SK-N-MC (cell line): ENCODE results near the gene BEAN1.
"Not testable (repeated sequence)": the region's sequence is repeated elsewhere in the genome, so short reads cannot be mapped to it uniquely, and the experiment has no call there.

Experiments used
- DNase-seq: peaks from one replicate; pipeline ENCODE4 v3.0.0-alpha.2; 2011; ENCODE audit warnings: low read depth, low spot score
- H3K27ac ChIP-seq: fragments of 200-600 bp; sonication (generic); 2 replicates; pipeline ENCODE4 v1.5.1; 2016; ENCODE audit warnings: mixed run types
- H3K36me3 ChIP-seq: fragments of 200-600 bp; sonication (generic); 2 replicates; pipeline ENCODE4 v1.6.1; 2017; ENCODE audit warnings: antibody characterized with exemption, low read length, mixed read lengths; ENCODE audit not compliant: insufficient read depth
- H3K4me3 ChIP-seq: fragments of 200-600 bp; sonication (generic); 2 replicates; pipeline ENCODE4 v1.5.1; 2016
- H3K9ac ChIP-seq: fragments of 200-600 bp; sonication (generic); 2 replicates; pipeline ENCODE4 v1.8.0; 2017; ENCODE audit warnings: mixed run types, mixed read lengths; ENCODE audit not compliant: insufficient read length
- H3K9me3 ChIP-seq: fragments of 200-600 bp; sonication (generic); 2 replicates; pipeline ENCODE4 v1.6.1; 2017; ENCODE audit warnings: low read depth, mild to moderate bottlenecking, antibody characterized with exemption, low read length, moderate library complexity, mixed read lengths
- EZH2 ChIP-seq: fragments of 200-600 bp; sonication (generic); IDR thresholded peaks from one replicate; pipeline ENCODE4 v1.6.1; 2017; ENCODE audit warnings: antibody characterized with exemption
- FOXP2 ChIP-seq: optimal IDR thresholded peaks from 2 replicates; pipeline ENCODE3; 2011; ENCODE audit warnings: mild to moderate bottlenecking, moderate library complexity; ENCODE audit not compliant: insufficient read depth; ENCODE audit errors: extremely low read length, control extremely low read depth
- POLR2AphosphoS5 ChIP-seq: IDR thresholded peaks from 2 replicates; pipeline ENCODE4 v1.6.1; 2012; ENCODE audit warnings: mild to moderate bottlenecking, low read depth, low read length, borderline replicate concordance

The BEAN1 gene

GRCh38 chr16:66493490-66494401, 66.7 kb downstream of the BEAN1 start:
- H3K4me3 ChIP-seq: no peak overlapping the region
- no peaks in the 10 kb centered on the region for H3K36me3 ChIP-seq
- H3K9ac ChIP-seq: no peak overlapping the region
- no peaks in the 10 kb centered on the region for H3K9me3 ChIP-seq
- TF ChIP-seq FOXP2 (no peak), POLR2AphosphoS5 (no peak), EZH2 (no peak)
- no peak overlapping the region for H3K27ac ChIP-seq
- DNase-seq: no peak

- Histone ChIP-seq H3K27ac (no peak overlapping the region), H3K9me3 (no peaks in the 10 kb centered on the region), H3K36me3 (no peaks in the 10 kb centered on the region), H3K4me3 (no peak overlapping the region), H3K9ac (no peak overlapping the region)
- no peak for DNase-seq
- TF ChIP-seq POLR2AphosphoS5 (no peak), EZH2 (no peak), FOXP2 (no peak)
Observed at GRCh38 chr16:66494916-66495315, 67.8 kb downstream of the BEAN1 start.

DNA sequence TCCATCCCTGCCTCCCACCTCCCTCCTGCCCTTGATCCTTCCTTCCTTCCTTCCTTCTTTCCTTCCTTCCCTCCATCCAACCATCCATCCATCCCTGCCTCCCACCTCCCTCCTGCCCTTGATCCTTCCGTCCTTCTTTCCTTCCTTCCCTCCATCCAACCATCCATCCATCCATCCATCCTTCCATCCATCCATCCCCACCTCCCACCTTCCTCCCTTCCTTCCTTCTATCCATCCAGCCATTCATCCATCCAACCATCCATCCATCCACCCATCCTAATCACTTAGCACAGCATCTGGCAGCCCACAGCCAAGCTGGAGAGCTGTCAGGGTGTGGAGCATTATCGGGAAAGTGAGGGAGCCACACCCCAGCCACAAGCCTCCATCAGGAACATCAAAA, 68.3 kb downstream of the BEAN1 start:
- H3K27ac ChIP-seq: no peak overlapping the region
- no peaks in the 10 kb centered on the region for H3K36me3 ChIP-seq
- H3K9me3 ChIP-seq: no peaks in the 10 kb centered on the region
- no peak for TF ChIP-seq EZH2
- no peak for TF ChIP-seq POLR2AphosphoS5
- TF ChIP-seq FOXP2: no peak
- no peak overlapping the region for H3K9ac ChIP-seq
- no peak for DNase-seq
- H3K4me3 ChIP-seq: no peak overlapping the region

DNA sequence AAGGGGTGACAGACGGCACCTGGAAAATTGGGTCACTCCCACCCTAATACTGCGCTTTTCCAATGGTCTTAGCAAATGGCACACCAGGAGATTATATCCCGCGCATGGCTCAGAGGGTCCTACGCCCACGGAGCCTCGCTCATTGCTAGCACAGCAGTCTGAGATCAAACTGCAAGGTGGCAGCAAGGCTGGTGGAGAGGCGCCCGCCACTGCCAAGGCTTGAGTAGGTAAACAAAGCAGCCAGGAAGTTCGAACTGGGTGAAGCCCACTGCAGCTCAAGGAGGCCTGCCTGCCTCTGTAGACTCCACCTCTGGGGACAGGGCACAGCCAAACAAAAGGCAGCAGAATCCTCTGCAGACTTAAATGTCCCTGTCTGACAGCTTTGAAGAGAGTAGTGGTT, 69.1 kb downstream of the BEAN1 start:
- not testable (repeated sequence) for DNase-seq, H3K9ac ChIP-seq, H3K4me3 ChIP-seq, H3K36me3 ChIP-seq, H3K27ac ChIP-seq, H3K9me3 ChIP-seq

DNA sequence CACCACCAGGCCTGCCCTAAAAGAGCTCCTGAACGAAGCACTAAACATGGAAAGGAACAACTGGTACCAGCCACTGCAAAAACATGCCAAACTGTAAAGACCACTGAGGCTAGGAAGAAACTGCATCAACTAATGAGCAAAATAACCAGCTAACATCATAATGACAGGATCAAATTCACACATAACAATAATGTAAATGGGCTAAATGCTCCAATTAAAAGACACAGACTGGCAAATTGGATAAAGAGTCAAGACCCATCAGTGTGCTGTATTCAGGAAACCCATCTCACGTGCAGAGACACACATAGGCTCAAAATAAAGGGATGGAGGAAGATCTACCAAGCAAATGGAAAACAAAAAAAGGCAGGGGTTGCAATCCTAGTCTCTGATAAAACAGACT, 70.8 kb downstream of the BEAN1 start:
- H3K27ac ChIP-seq, H3K4me3 ChIP-seq, H3K9ac ChIP-seq, DNase-seq, H3K36me3 ChIP-seq, H3K9me3 ChIP-seq: not testable (repeated sequence)

GRCh38 chr16:66501563-66501962, 74.5 kb downstream of the BEAN1 start:
- H3K4me3 ChIP-seq: not testable (repeated sequence)

GRCh38 chr16:66502020-66502913, 75.2 kb downstream of the BEAN1 start:
- TF ChIP-seq FOXP2: no peak
- no peak for TF ChIP-seq EZH2
- no peak for TF ChIP-seq POLR2AphosphoS5
- Histone ChIP-seq H3K27ac (no peak overlapping the region), H3K9ac (no peak overlapping the region), H3K4me3 (no peak overlapping the region), H3K36me3 (no peaks in the 10 kb centered on the region), H3K9me3 (no peaks in the 10 kb centered on the region)
- no peak for DNase-seq

More at GRCh38 chr16:66501563-66501962, 74.5 kb downstream of the BEAN1 start:
- DNase-seq, H3K27ac ChIP-seq, H3K36me3 ChIP-seq, H3K9ac ChIP-seq, H3K9me3 ChIP-seq: not testable (repeated sequence)

GRCh38 chr16:66503030-66503429, 75.9 kb downstream of the BEAN1 start:
- no peak overlapping the region for H3K9ac ChIP-seq
- H3K9me3 ChIP-seq: no peaks in the 10 kb centered on the region
- no peak overlapping the region for H3K27ac ChIP-seq
- no peak overlapping the region for H3K4me3 ChIP-seq
- DNase-seq: no peak
- H3K36me3 ChIP-seq: no peaks in the 10 kb centered on the region
- TF ChIP-seq POLR2AphosphoS5 (no peak), FOXP2 (no peak), EZH2 (no peak)

DNA sequence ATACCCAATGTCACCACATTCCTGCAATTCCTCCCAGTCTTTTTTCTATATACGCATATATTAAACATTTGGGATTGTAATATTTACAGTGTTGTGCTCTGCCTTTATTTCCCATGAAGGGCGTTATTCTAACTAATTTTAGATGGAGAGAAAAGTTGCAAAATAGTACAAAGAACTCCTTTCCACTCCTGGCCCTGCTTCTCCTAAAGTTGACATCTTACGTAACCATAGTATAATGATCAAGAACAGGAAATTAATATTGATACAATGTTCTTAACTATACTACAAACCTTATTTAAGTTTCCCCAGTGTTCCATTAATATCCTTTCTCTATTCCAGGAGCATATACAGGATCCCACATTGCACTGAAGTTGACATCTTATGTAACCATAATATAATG, 76.5 kb downstream of the BEAN1 start:
- no peak for DNase-seq
- H3K27ac ChIP-seq: no peak overlapping the region

More for the DNA sequence above, 76.5 kb downstream of the BEAN1 start:
- Histone ChIP-seq H3K9me3 (no peaks in the 10 kb centered on the region), H3K4me3 (no peak overlapping the region), H3K9ac (no peak overlapping the region), H3K36me3 (no peaks in the 10 kb centered on the region)
- TF ChIP-seq FOXP2 (no peak), EZH2 (no peak), POLR2AphosphoS5 (no peak)
